HG03521 (cell line): ENCODE measurements around the gene WDR45B.

Experiments used
- ATAC-seq: cut with Tn5 transposase; IDR thresholded peaks from one replicate; pipeline ENCODE4 v1.9.1; 2021; ENCODE audit warnings: mild to moderate bottlenecking, moderate library complexity; ENCODE audit not compliant: unreplicated experiment

Gene WDR45B

GRCh38 chr17:82648165-82648668 is at the start of gene WDR45B:
WDR45B (minus strand) TSS chr17:82648444; CDS start chr17:82648340, 104 bp downstream.
- ATAC-seq, result peak; percentile 79

- no peak for ATAC-seq
These were observed 49.5 kb upstream of the WDR45B start for GRCh38 chr17:82697808-82698064.

- ATAC-seq, result no peak
These were observed 48.9 kb upstream of the WDR45B start for GRCh38 chr17:82696916-82697807.

- no peak for ATAC-seq
These were observed 48.0 kb upstream of the WDR45B start for GRCh38 chr17:82696259-82696658.

DNA sequence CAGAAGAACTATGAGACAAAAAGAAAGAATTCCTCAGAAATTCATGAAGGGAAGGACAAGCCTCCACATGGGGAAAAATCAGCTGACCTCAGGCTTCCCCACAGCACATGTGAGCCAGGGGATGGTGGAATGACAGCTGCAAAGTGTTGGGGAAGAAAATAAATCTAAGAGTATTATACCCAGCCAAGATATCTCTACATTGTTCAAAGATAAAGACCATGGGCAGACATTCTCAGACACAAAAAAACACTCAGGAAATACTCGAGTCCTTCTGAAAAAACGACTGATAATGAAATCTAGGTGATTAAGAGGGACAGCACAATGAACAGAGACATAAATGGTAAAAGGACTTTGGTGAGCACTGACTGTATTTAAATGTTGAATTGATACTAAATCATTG is 46.4 kb upstream of the WDR45B start:
- ATAC-seq, result no peak

- no peak for ATAC-seq
These were observed 45.1 kb upstream of the WDR45B start for GRCh38 chr17:82693168-82693867.

- no peak for ATAC-seq
These were observed 44.0 kb upstream of the WDR45B start for GRCh38 chr17:82692268-82692667.

GRCh38 chr17:82691714-82692113 is 43.5 kb upstream of the WDR45B start:
- ATAC-seq, result no peak

DNA sequence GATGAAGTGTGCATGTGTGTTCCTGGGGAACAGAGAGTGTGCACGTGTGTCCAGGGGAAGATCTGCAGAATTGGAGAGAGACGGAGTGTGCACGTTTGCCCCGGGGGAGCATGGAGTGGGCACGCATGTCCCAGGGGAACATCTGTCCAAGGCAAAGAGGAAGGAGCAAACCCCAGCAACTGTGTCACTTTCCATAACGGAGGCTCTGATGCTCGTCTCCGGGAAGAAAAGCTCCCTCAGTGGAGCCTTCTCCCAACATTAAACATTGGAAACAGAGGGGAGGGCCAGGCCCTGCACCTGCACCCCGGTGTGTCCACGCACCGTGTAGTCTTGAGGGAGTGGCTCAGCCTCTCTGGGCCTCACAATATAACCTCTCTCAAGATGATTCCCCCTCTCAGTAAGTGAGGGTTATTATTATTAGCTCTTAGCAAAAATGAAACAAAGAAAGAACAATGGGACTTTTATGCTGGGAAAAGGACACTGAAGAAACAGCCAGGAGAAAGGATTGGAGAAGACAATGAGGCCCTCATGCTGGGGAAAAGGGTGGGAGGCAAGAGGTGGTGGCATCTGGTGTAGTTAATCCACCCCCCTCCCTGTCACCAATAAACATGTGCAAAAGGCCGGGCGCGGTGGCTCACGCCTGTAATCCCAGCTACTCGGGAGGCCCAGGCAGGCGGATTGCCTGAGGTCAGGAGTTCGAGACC is 42.7 kb upstream of the WDR45B start:
- ATAC-seq, result no peak

GRCh38 chr17:82689077-82689476 is 40.8 kb upstream of the WDR45B start:
- ATAC-seq, result no peak

GRCh38 chr17:82687871-82688270 is 39.6 kb upstream of the WDR45B start:
- no peak for ATAC-seq

GRCh38 chr17:82687375-82687861 is 39.2 kb upstream of the WDR45B start:
- no peak for ATAC-seq

DNA sequence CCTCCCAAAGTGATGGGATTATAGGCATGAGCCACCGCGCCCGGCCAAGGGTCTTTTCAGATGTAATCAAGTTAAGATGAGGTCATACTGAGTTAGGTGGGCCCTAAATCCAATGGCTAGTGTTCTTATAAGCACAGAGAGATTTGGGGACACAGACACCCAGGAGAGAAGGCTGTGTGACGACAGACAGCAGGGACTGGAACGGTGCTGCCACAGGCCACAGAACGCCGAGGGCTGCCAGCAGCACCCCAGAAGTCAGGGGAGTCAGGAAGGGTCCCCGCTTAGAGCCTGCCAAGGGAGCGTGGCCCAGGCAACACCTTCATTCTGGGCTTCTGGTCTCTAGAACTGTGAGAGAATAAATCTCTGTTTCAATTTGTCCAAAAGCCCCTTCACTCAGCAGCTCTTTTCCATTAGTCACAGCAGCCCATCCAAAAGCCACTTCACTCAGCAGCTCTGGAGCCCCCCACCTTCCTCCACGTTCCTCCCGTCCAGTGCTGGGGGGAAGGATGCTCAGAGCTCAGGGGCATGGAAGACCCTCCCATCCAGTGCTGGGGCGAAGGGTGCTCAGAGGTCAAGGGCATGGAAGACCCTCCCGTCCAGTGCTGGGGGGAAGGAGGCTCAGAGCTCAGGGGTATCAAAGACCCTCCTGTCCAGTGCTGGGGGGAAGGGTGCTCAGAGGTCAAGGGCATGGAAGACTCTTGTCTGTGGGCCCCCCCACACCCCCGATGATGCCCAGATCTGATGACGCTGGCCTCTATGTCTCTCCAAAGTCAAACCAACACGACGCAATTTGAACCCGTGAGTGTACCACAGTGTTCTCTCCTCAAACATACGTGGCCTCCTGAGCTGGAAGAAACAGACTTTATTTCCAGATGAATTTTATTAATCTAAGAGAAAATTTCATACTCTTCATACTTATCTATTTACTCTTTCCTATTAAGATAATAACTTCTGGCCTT is 38.4 kb upstream of the WDR45B start:
- no peak for ATAC-seq

GRCh38 chr17:82685291-82685690 is 37.0 kb upstream of the WDR45B start:
- no peak for ATAC-seq

DNA sequence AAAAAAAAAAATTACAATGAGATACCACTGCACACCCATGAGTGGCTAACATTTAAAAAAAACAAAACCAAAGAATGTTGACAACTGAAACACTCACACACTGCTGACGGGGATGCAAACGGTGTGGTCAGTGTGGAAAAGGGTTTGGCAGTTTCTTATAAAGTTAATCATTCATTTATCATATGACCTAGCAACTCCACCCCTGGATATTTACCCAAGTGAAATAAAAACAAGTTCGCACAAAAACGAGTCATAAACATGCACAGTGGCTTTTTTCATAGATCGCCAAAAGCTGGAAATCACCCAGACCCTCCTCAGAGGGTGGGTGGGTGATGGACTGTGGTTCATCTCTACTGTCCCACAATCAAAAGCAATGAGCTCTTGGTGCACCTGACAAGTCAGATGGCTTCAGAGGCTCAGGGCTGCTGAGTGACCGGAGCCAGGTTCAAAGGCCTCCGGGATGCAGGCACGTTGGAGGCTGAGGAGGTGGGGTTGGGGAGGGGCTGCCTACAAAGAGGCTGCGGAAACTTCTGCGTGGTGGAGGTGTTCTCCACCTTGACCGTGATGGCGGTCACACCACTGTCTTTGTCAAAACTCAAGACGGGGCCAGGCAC is 36.1 kb upstream of the WDR45B start:
- no peak for ATAC-seq

DNA sequence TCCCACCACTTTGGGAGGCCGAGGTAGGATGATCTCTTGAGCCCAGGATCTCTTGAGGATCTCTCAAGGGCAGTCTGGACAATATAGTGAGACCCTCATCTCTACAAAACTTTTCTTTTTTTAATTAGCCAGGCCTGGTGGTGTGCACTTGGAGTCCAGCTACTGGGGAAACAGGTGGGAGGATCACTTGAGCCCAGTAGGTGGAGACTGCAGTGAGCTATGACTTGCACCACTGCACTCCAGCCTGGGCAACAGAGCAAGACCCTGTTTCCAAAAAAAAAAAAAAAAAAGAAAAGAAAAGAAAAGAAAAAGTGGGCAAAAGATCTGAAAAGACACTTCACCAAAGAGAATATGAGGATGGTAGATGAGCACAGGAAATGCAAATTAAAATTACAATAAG is 35.3 kb upstream of the WDR45B start:
- no peak for ATAC-seq

DNA sequence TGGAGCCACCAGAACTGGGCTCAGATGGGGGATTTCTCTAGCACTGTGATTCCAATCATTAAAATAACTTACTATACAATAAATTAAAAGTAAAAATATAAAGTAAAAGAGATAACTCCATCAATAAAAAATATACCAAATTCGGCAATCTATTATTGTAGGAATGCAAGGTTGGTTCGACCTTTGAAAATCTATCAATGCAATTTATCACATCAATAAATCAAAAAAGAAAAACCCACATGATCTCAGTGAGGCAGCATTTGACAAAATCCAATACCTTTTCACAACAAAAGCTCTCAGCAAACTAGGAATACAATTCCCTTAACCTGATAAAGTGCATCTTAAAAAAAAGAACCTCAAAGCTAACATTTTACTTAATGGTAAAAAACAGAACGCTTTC is 33.3 kb upstream of the WDR45B start:
- ATAC-seq, result no peak

GRCh38 chr17:82679586-82680465 is 31.6 kb upstream of the WDR45B start:
- no peak for ATAC-seq
